Thymus (tissue), 11 donors: ENCODE results near the gene EDIL3. TPM values are rescaled to one million over a fixed set of nuclear protein-coding genes. Genes with fewer than 3 reads are reported as not detected.
A peak's percentile ranks its signal among the peaks of the same experiment; 100 is the strongest.
"Not testable (repeated sequence)": the region's sequence is repeated elsewhere in the genome, so short reads cannot be mapped to it uniquely, and the experiment has no call there.

Experiments
- DNase-seq, 9 donors: peaks; one replicate each; pipeline ENCODE4 v3.0.0-alpha.2; 2013; ENCODE audit warnings: low spot score in 9 of 9, low read depth in 6 of 9, missing footprints in 1 of 9
- H3K27ac ChIP-seq, 2 donors: one replicate each; pipeline ENCODE4 v1.5.1; 2013; ENCODE audit warnings: control low read depth in 1 of 2, low read depth in 1 of 2, low read length in 1 of 2, mild to moderate bottlenecking in 1 of 2, moderate library complexity in 1 of 2
- H3K27me3 ChIP-seq, 2 donors: one replicate each; pipeline ENCODE4 v1.5.1; 2013; ENCODE audit warnings: low read length in 1 of 2; ENCODE audit not compliant: control insufficient read depth in 2 of 2, insufficient read depth in 1 of 2
- H3K36me3 ChIP-seq, 2 donors: one replicate each; pipeline ENCODE4 v1.5.1; 2013; ENCODE audit warnings: low read length in 1 of 2, mild to moderate bottlenecking in 1 of 2, moderate library complexity in 1 of 2; ENCODE audit not compliant: control insufficient read depth in 2 of 2, insufficient read depth in 2 of 2
- H3K4me1 ChIP-seq, 2 donors: one replicate each; pipeline ENCODE4 v1.5.1; 2013; ENCODE audit warnings: low read length in 2 of 2; ENCODE audit not compliant: control insufficient read depth in 2 of 2, insufficient read depth in 2 of 2
- H3K4me3 ChIP-seq, 2 donors: one replicate each; pipeline ENCODE4 v1.5.1; 2013; ENCODE audit warnings: low read length in 2 of 2, control low read depth in 1 of 2, mild to moderate bottlenecking in 1 of 2
- H3K9me3 ChIP-seq, 2 donors: one replicate each; pipeline ENCODE4 v1.5.1; 2013; ENCODE audit warnings: low read length in 1 of 2, mild to moderate bottlenecking in 1 of 2; ENCODE audit not compliant: control insufficient read depth in 2 of 2, insufficient read depth in 1 of 2
- WGBS: extraction: QIAGEN DNeasy Blood & Tissue Kit; methylation state at CpG from one replicate; pipeline ENCODE4 v1.1.7; 2013; 5-methylcytosine and 5-hydroxymethylcytosine counted together
- polyA plus RNA-seq: library from polyadenylated mRNA; stranded (reverse); fragments of 200-250 nt; gene quantifications from one replicate; pipeline ENCODE4 v1.2.3, GENCODE V29; 2013
- total RNA-seq: library from RNA; stranded (reverse); fragments of 120-200 nt; gene quantifications from one replicate; pipeline ENCODE4 v1.2.4, GENCODE V29; 2013
- donor health status: healthy.

Gene EDIL3
- total and polyA plus RNA-seq, 2 donors, result 0.52 to 2.9 TPM

- Histone ChIP-seq H3K4me3 (no peak overlapping the region), H3K36me3 (no peaks in the 10 kb centered on the region), H3K27ac (no peak overlapping the region), H3K27me3 (no peaks in the 10 kb centered on the region), H3K9me3 (no peaks in the 10 kb centered on the region), H3K4me1 (no peaks in the 10 kb centered on the region)
- no peak for DNase-seq
- 75% methylated on average over 1 of the region's 1 CpG for WGBS
These were observed 182.5 kb downstream of the EDIL3 start for GRCh38 chr5:84202136-84202535.

GRCh38 chr5:84197538-84197937, 187.1 kb downstream of the EDIL3 start:
- 92% methylated on average over 2 of the region's 2 CpGs for WGBS
- H3K27me3 ChIP-seq, result no peaks in the 10 kb centered on the region
- no peak for DNase-seq
- no peak overlapping the region for H3K27ac ChIP-seq
- H3K36me3 ChIP-seq, result no peaks in the 10 kb centered on the region
- no peaks in the 10 kb centered on the region for H3K9me3 ChIP-seq
- H3K4me1 ChIP-seq, result no peaks in the 10 kb centered on the region
- H3K4me3 ChIP-seq, result no peak overlapping the region

GRCh38 chr5:84191281-84191680, 193.4 kb downstream of the EDIL3 start:
- Histone ChIP-seq H3K4me1 (no peaks in the 10 kb centered on the region), H3K27ac (no peak overlapping the region), H3K27me3 (no peaks in the 10 kb centered on the region), H3K9me3 (no peaks in the 10 kb centered on the region), H3K4me3 (no peak overlapping the region), H3K36me3 (no peaks in the 10 kb centered on the region)
- no peak for DNase-seq
- 86% methylated on average over 2 of the region's 2 CpGs for WGBS

GRCh38 chr5:84184857-84185256, 199.8 kb downstream of the EDIL3 start:
- WGBS, result 93% methylated on average over 1 of the region's 1 CpG
- no peaks in the 10 kb centered on the region for H3K36me3 ChIP-seq

GRCh38 chr5:84181093-84181492, 203.6 kb downstream of the EDIL3 start:
- Histone ChIP-seq H3K27ac (no peak overlapping the region), H3K9me3 (no peaks in the 10 kb centered on the region), H3K36me3 (no peaks in the 10 kb centered on the region), H3K27me3 (no peaks in the 10 kb centered on the region), H3K4me3 (no peak overlapping the region), H3K4me1 (no peaks in the 10 kb centered on the region)
- 86% methylated on average over 3 of the region's 3 CpGs for WGBS
- peak in 1 of 9 donors; percentile 4 for DNase-seq

More at GRCh38 chr5:84184857-84185256, 199.8 kb downstream of the EDIL3 start:
- Histone ChIP-seq H3K27ac (no peak overlapping the region), H3K27me3 (no peaks in the 10 kb centered on the region), H3K4me1 (no peaks in the 10 kb centered on the region), H3K4me3 (no peak overlapping the region), H3K9me3 (no peaks in the 10 kb centered on the region)
- DNase-seq, result no peak

GRCh38 chr5:84168841-84169240, 215.8 kb downstream of the EDIL3 start:
- H3K4me3 ChIP-seq, result no peak overlapping the region
- WGBS, result 95% methylated on average over 2 of the region's 2 CpGs
- H3K9me3 ChIP-seq, result peaks cover 0 to 2% of the 10 kb centered on the region in 2 donors
- no peaks in the 10 kb centered on the region for H3K36me3 ChIP-seq
- H3K27ac ChIP-seq, result no peak overlapping the region
- H3K4me1 ChIP-seq, result no peaks in the 10 kb centered on the region
- no peaks in the 10 kb centered on the region for H3K27me3 ChIP-seq
- DNase-seq, result no peak

- no peak overlapping the region for H3K27ac ChIP-seq
- no peak overlapping the region for H3K4me3 ChIP-seq
- 93% methylated on average over 1 of the region's 1 CpG for WGBS
- H3K36me3 ChIP-seq, result no peaks in the 10 kb centered on the region
- DNase-seq, result no peak
- no peaks in the 10 kb centered on the region for H3K9me3 ChIP-seq
- H3K27me3 ChIP-seq, result no peaks in the 10 kb centered on the region
- no peaks in the 10 kb centered on the region for H3K4me1 ChIP-seq
These were observed 221.0 kb downstream of the EDIL3 start for GRCh38 chr5:84163671-84164070.

GRCh38 chr5:84162695-84163094, 222.0 kb downstream of the EDIL3 start:
- 79% methylated on average over 1 of the region's 1 CpG for WGBS
- no peak overlapping the region for H3K4me3 ChIP-seq
- H3K27ac ChIP-seq, result no peak overlapping the region
- H3K36me3 ChIP-seq, result no peaks in the 10 kb centered on the region
- H3K27me3 ChIP-seq, result no peaks in the 10 kb centered on the region
- no peaks in the 10 kb centered on the region for H3K9me3 ChIP-seq
- no peaks in the 10 kb centered on the region for H3K4me1 ChIP-seq
- no peak for DNase-seq

- H3K9me3 ChIP-seq, H3K27me3 ChIP-seq, H3K4me3 ChIP-seq: not testable (repeated sequence)
These were observed 224.0 kb downstream of the EDIL3 start for GRCh38 chr5:84160650-84161049.

GRCh38 chr5:84149094-84149493, 235.6 kb downstream of the EDIL3 start:
- 96% methylated on average over 3 of the region's 3 CpGs for WGBS
- no peak overlapping the region for H3K4me3 ChIP-seq
- DNase-seq, result no peak
- no peaks in the 10 kb centered on the region for H3K27me3 ChIP-seq
- H3K27ac ChIP-seq, result no peak overlapping the region
- H3K36me3 ChIP-seq, result no peaks in the 10 kb centered on the region
- no peaks in the 10 kb centered on the region for H3K9me3 ChIP-seq
- no peaks in the 10 kb centered on the region for H3K4me1 ChIP-seq

More at GRCh38 chr5:84160650-84161049, 224.0 kb downstream of the EDIL3 start:
- not testable (repeated sequence) for H3K4me1 ChIP-seq, DNase-seq, H3K27ac ChIP-seq, H3K36me3 ChIP-seq
